ENCODE measurements around the gene USH2A.

The USH2A gene

DNA sequence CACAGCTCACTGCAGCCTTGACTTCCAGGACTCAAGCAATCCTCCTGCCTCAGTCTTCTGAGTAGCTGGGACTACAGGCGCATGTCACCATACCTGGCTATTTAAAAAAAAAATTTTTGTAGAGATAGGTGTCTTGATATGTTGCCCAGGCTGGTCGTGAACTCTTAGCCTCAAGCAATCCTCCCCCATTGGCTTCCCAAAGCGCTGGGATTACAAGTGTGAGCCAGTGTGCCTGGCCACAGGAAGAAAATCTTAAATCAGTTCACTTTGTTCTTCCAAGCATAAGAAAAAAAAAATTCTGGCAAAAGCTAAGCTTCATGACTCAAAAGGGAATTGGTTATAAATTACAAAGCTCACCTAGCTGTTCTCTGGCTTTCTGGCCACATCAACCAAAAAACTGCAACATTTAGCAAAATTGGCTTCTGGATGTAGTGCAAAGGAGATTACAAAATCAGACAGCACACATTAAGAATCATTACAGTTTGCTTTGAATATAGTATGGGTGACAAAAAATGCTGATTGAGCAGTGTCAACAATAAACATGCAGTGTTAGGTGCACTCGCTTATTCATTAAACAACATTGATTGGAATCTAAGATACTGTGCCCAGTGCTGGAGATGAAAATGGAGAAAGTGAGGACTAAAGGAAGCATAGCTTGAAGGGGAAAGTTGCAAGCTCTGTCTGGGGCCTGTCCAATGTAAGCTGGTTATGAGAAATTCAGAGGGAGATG is 779.5 kb downstream of the USH2A start:
- H3K36me3 Mint-ChIP-seq (ENCODE audit: low read depth), result no peaks in the 10 kb centered on the region
- no peak overlapping the region for H3K27ac Mint-ChIP-seq
- no peak overlapping the region for H3K4me3 Mint-ChIP-seq
- no peaks in the 10 kb centered on the region for H3K9me3 Mint-ChIP-seq
- H3K27me3 Mint-ChIP-seq (ENCODE audit: low read depth), result no peaks in the 10 kb centered on the region
- H3K4me1 Mint-ChIP-seq (ENCODE audit: low read depth), result no peaks in the 10 kb centered on the region

DNA sequence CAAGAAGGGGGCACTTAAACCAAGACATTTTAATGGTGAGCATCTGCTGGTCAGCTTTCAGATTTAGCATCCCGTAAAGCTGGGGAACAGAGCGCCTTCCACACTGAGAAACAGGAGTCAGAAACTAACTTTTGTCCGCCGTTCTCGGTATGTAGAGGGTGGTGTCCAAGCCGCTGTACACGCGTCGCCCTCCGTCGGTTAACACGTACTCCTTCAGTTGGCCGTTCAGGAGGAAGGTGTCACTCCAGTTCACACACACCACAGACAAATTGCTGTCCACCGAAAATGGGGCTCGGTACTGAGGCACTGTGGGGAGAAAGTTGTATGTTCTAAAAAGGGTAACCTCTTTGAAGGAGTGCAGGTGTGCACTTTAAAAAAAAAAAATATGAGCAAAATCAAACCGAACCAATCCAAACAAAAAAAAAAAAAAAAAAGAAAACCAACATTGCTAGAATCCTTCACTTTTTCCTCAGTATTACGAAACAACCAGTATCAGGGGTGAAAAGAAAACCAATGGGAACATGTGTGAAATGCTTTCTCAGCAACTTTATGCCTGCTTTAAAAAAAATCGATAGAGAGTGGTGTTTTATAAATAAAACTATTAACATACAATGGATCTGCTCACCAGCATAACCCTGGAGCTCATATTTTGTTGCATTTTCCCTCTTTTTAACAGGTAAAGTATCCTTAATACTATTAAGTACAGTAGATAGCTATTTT is 782.7 kb downstream of the USH2A start:
- Mint-ChIP-seq H3K9me3 (no peaks in the 10 kb centered on the region), H3K27ac (no peak overlapping the region), H3K27me3 (ENCODE audit: low read depth) (no peaks in the 10 kb centered on the region), H3K4me3 (no peak overlapping the region), H3K36me3 (ENCODE audit: low read depth) (no peaks in the 10 kb centered on the region), H3K4me1 (ENCODE audit: low read depth) (no peaks in the 10 kb centered on the region)

DNA sequence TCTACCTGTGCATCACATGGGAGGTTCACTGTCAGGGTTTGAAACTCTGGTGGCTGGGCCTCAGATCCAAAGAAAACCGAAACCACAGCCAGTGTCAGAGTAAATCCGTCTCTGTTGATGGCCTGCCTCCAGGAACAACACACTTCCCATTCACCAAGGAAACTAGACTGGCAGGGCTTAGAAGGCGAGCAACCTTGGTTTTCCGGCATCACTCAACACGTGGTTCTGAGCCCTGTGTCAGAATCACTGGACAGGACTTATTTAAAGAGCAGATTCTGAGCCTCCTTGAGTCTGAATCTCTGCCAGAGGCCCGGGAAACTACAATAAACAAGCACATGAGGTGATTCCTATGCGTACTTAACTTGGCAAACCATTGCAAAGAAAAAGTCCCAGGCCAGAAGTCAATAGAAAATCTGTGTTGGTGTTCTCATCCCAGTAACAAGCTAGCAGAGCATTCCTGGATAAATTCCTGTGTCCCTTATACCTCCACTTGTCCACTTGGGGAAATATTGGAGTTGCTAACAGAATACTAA is 786.1 kb downstream of the USH2A start:
- Mint-ChIP-seq H3K4me1 (ENCODE audit: low read depth) (no peaks in the 10 kb centered on the region), H3K27me3 (ENCODE audit: low read depth) (no peaks in the 10 kb centered on the region), H3K9me3 (no peaks in the 10 kb centered on the region), H3K36me3 (ENCODE audit: low read depth) (no peaks in the 10 kb centered on the region), H3K4me3 (no peak overlapping the region), H3K27ac (no peak overlapping the region)

DNA sequence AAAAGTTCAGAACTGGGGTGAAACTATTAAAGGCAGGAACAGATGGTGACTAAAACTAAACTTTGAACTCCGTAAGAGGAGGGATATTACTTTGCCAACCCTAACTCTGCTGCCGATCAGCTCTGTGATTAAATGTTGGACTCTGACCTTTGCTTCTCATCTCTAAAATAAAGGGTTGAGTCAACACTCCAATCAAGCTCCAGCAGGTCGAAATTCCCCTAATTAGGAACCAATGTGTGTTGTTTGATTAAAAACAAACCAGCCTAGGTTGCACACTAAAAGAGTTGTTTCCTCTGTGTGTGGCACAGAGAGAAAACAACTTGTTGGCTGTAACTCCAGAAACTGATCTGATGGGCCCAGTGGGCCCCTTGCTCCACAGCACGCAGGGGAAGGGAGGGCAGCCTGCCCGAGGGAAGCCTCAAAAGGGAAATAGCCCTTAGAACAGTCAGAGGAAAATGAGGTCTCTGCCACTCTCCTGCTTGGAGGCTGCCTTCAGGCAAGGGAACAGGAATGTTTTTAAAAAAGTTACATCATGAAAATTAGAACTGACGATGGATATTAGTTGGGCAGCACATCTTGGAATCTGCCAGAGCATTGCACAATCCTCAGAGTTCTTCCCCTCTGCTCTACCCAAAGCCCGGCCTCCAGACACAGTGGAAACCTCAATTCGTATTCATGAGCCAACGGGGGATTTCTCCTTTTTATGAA is 786.8 kb downstream of the USH2A start:
- H3K27ac Mint-ChIP-seq, result no peak overlapping the region
- no peak overlapping the region for H3K4me3 Mint-ChIP-seq
- no peaks in the 10 kb centered on the region for H3K36me3 Mint-ChIP-seq (ENCODE audit: low read depth)
- H3K27me3 Mint-ChIP-seq (ENCODE audit: low read depth), result no peaks in the 10 kb centered on the region
- H3K9me3 Mint-ChIP-seq, result no peaks in the 10 kb centered on the region
- no peaks in the 10 kb centered on the region for H3K4me1 Mint-ChIP-seq (ENCODE audit: low read depth)

DNA sequence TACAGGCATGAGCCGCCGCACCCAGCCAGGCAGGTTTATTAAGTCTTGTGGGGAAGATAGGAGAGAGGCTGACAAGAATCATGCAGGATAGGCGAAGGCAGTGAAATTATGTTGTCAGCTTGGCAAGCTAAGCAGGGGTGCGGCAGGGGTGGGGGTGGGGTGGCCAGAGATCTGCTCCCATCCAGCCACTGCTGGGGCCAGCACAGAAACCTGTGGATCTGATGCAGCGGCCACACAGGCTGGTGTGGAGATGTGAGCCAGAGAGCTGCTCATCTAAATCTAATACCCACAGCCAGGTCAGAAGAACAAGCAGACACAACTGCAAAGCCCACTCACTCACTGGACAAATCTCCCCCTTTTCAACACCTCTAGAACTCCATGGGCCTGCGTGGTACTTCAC is 787.4 kb downstream of the USH2A start:
- H3K4me3 Mint-ChIP-seq, result no peak overlapping the region
- no peaks in the 10 kb centered on the region for H3K36me3 Mint-ChIP-seq (ENCODE audit: low read depth)

DNA sequence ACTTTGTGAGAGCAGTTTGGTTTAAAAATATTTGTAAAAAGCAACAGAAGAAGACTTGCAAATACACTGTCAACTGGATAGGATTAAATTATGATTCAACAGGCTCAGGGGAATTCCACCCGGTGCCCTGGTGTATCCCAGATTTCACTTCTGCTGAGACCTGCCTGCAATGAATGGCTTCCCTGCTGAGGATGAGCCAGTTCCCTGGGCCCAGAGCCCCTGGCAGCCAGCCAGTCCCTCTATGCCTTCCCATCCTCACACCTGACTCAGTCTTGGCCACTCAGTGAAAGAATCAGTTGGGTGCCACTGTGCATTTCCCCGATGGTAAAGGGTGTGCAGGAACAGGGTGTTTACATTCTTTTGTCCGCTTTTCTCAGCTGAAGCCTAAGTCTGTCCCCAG is 791.8 kb downstream of the USH2A start:
- Mint-ChIP-seq H3K27ac (no peak overlapping the region), H3K27me3 (ENCODE audit: low read depth) (no peaks in the 10 kb centered on the region), H3K4me1 (ENCODE audit: low read depth) (no peaks in the 10 kb centered on the region), H3K4me3 (no peak overlapping the region), H3K9me3 (no peaks in the 10 kb centered on the region), H3K36me3 (ENCODE audit: low read depth) (no peaks in the 10 kb centered on the region)

More for the DNA sequence above, 787.4 kb downstream of the USH2A start:
- no peak overlapping the region for H3K27ac Mint-ChIP-seq
- H3K27me3 Mint-ChIP-seq (ENCODE audit: low read depth), result no peaks in the 10 kb centered on the region
- H3K4me1 Mint-ChIP-seq (ENCODE audit: low read depth), result no peaks in the 10 kb centered on the region
- H3K9me3 Mint-ChIP-seq, result no peaks in the 10 kb centered on the region

DNA sequence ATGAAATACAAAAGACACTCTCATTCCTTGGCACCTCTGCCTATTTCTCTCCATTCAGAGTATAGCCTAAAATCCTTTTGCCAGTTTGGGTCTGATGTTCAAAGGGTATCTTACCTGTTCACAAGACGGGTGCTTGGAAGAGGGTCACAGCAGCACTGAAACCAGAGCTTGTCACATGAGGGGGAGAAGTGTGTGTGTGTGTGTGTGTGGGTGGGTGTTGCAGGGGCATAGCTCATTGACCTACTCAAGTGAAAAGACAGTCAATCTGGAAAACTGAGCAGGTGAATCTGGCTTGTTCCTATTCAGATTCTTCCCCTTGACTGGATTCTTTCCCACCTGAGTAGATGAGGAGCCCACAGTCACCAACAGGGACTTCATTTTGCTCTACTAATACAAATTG is 792.2 kb downstream of the USH2A start:
- Mint-ChIP-seq H3K36me3 (ENCODE audit: low read depth) (no peaks in the 10 kb centered on the region), H3K27ac (no peak overlapping the region), H3K4me1 (ENCODE audit: low read depth) (no peaks in the 10 kb centered on the region), H3K27me3 (ENCODE audit: low read depth) (no peaks in the 10 kb centered on the region), H3K4me3 (no peak overlapping the region), H3K9me3 (no peaks in the 10 kb centered on the region)

DNA sequence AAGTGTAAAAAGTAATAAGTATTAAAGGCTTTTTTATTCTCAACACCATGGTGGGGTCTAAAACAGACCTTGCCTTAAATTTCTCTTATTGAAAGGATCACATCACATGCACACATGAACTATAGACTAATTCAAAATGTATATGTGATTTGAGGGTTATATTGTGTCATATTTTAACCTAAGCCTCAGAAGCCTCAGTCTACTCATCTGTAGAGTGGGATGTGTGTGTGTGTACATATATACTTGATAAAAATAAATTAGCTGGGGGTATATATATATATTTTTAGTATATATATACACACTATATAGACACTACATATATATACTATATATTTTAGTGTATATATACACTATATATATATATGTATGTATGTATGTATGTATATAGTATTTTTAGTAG is 797.3 kb downstream of the USH2A start:
- no peaks in the 10 kb centered on the region for H3K27me3 Mint-ChIP-seq (ENCODE audit: low read depth)
- no peaks in the 10 kb centered on the region for H3K36me3 Mint-ChIP-seq (ENCODE audit: low read depth)
- no peak overlapping the region for H3K27ac Mint-ChIP-seq
- H3K4me1 Mint-ChIP-seq (ENCODE audit: low read depth), result no peaks in the 10 kb centered on the region
- H3K4me3 Mint-ChIP-seq, result no peak overlapping the region
- no peaks in the 10 kb centered on the region for H3K9me3 Mint-ChIP-seq

DNA sequence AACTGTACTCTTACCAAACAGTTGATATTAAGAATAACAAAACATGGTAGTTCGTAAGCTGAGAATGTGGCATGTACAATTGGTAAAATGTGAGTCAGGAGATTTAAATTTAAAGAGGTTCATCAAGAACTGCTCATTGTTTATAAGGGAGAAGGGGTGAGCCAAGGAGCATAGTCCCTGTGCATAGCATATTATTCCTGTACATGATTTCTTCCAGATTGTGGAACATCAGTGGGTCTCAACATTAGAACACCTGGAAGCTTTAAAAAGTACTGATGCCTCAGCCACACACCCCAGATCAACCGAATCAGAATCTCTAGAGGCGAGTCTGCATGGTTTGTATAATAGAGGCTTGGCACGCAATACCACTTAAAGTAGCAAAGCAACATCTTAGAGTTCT is 800.1 kb downstream of the USH2A start:
- no peaks in the 10 kb centered on the region for H3K27me3 Mint-ChIP-seq (ENCODE audit: low read depth)
- H3K36me3 Mint-ChIP-seq (ENCODE audit: low read depth), result no peaks in the 10 kb centered on the region
- no peaks in the 10 kb centered on the region for H3K9me3 Mint-ChIP-seq
- no peak overlapping the region for H3K27ac Mint-ChIP-seq
- H3K4me3 Mint-ChIP-seq, result no peak overlapping the region
- no peaks in the 10 kb centered on the region for H3K4me1 Mint-ChIP-seq (ENCODE audit: low read depth)

DNA sequence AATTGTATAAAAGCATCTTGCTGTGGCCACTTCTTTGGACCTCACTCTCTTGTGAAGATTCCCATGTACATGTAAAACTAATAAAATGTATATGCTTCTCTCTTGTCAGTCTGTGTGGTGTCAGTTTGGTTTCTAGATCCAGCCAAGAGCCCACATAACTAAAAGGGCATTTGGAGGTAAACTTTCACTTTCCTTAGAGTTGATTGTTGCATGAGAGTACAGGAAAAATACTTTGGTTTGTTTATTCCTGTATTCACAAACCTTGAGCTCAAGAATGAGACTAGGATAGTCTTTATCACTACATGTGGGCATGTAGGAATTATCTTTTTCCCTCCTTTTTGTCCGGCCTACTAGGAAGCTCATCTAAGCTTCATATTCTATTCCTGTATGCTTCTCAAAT is 805.3 kb downstream of the USH2A start:
- no peak overlapping the region for H3K27ac Mint-ChIP-seq
- H3K27me3 Mint-ChIP-seq (ENCODE audit: low read depth), result no peaks in the 10 kb centered on the region
- no peaks in the 10 kb centered on the region for H3K9me3 Mint-ChIP-seq
- H3K4me1 Mint-ChIP-seq (ENCODE audit: low read depth), result peaks cover 5% of the 10 kb centered on the region
- H3K36me3 Mint-ChIP-seq (ENCODE audit: low read depth), result peaks cover 7% of the 10 kb centered on the region
- H3K4me3 Mint-ChIP-seq, result no peak overlapping the region

DNA sequence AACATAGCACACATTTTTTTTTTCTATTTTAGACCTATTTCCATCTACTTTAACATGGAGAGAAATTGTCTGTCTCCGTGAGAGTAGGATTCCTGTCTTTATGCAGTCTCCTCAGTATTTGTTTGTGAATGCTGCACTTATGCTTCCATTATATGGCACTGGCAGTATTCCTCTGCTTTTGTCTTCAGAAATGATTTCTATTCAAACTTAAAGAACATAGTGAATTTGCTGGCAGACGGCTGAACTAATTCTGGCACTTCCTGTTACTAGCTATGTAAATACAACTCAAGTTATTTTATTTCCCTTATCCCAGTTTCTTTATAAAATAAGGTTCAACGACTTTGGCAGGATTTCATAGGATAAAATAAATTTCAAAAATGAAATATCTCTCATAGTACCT is 810.9 kb downstream of the USH2A start:
- Mint-ChIP-seq H3K9me3 (no peaks in the 10 kb centered on the region), H3K4me1 (ENCODE audit: low read depth) (peaks cover 5% of the 10 kb centered on the region), H3K36me3 (ENCODE audit: low read depth) (peaks cover 7% of the 10 kb centered on the region), H3K4me3 (no peak overlapping the region), H3K27ac (no peak overlapping the region), H3K27me3 (ENCODE audit: low read depth) (no peaks in the 10 kb centered on the region)

DNA sequence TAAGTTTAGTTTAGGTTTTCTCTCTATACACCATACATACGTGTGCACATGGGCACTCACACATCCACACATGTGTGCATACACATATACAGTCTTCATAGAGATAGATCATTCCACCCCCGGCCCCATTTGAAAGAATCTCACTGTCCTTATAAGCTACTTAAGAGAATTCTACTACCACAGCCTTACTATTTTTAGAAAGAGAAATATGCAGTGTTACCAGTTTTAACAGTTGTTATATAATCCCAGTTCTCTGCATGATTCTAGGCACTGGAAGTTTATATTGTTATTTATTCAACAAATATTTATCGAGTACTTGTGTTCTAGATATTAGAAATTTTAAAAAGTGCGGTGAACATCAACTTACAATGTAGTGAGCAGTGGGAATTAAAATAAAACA is 814.6 kb downstream of the USH2A start:
- Mint-ChIP-seq H3K27me3 (ENCODE audit: low read depth) (no peaks in the 10 kb centered on the region), H3K4me1 (ENCODE audit: low read depth) (peaks cover 3% of the 10 kb centered on the region), H3K9me3 (no peaks in the 10 kb centered on the region), H3K27ac (no peak overlapping the region), H3K36me3 (ENCODE audit: low read depth) (peaks cover 7% of the 10 kb centered on the region), H3K4me3 (no peak overlapping the region)

DNA sequence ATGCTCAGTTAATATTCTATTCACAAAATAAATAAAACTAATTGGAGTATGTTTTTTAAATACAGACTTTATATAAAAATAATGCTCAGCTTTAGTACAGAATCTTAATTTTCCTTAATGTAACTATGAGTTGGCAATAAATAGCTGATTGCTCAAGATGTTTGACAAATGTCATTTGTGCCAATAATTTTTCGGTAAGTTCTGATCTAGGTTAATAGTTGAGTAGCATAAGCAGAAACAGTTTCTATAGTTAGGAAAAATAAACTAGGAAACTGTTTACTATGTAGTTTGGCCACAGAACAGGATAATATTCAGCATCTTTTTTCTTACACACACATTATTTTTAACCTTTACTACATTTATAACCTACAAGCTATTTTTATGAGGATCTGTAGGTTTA is 815.8 kb downstream of the USH2A start:
- H3K9me3 Mint-ChIP-seq, result no peaks in the 10 kb centered on the region
- peaks cover 4% of the 10 kb centered on the region for H3K36me3 Mint-ChIP-seq (ENCODE audit: low read depth)
- no peak overlapping the region for H3K4me3 Mint-ChIP-seq
- H3K4me1 Mint-ChIP-seq (ENCODE audit: low read depth), result no peaks in the 10 kb centered on the region
- no peak overlapping the region for H3K27ac Mint-ChIP-seq
- H3K27me3 Mint-ChIP-seq (ENCODE audit: low read depth), result no peaks in the 10 kb centered on the region

DNA sequence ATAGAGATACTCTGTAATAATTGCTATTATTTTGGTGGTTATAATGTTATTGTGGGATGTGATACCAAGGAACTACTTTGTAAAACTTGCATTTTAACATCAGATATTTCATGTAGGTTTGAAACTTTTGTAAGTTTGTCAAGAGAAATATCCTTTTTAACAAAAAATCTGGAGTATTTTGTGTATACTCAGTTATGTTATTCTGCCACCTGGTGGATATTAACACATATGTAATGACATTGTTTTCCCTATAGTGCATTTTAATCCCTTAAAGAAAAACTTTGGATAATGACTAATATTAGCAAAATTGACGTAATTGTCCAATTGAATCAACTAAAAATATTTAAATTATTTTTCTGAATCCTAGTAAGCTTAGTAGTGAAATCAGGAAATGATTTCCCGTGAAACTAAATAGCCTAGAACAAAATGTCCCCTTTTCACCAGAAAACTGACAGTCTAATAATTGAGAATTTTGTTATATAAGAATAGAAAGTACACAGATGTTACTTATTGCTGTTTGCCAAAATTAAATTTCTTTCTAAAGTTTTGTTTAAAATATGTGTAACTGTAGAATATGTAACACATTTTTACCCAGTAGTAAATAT is 816.6 kb downstream of the USH2A start:
- Mint-ChIP-seq H3K9me3 (no peaks in the 10 kb centered on the region), H3K27ac (no peak overlapping the region), H3K4me1 (ENCODE audit: low read depth) (no peaks in the 10 kb centered on the region)

More for the DNA sequence above, 816.6 kb downstream of the USH2A start:
- no peaks in the 10 kb centered on the region for H3K27me3 Mint-ChIP-seq (ENCODE audit: low read depth)
- H3K36me3 Mint-ChIP-seq (ENCODE audit: low read depth), result peaks cover 4% of the 10 kb centered on the region
- H3K4me3 Mint-ChIP-seq, result no peak overlapping the region

Measured in T-helper 1 cell treated with Interleukin-12 subunit alpha and Interleukin-12 subunit beta and Interleukin-4 antibody, amounts not matched to agents 30 μg/mL and 1 μg/mL, for 36 hours (primary cell).